AG04450 (cell line): Measurements from ENCODE around the gene TRIM24. TPM values are rescaled to one million over a fixed set of nuclear protein-coding genes. Genes with fewer than 3 reads are reported as not detected.
A peak's percentile ranks its signal among the peaks of the same experiment; 100 is the strongest.

ENCODE experiments used
- CTCF ChIA-PET: fragments of 300-600, 350-600 bp; formaldehyde crosslinking; extraction: SDS; loops from one replicate; lab custom pipeline; 2022; ENCODE audit warnings: antibody characterized with exemption, inconsistent platforms; lab: Charles Lee
- POLR2A ChIA-PET: fragments of 350-600 bp; formaldehyde crosslinking; extraction: SDS; loops from one replicate; lab custom pipeline; 2021; ENCODE audit warnings: antibody characterized with exemption, inconsistent platforms; lab: Yijun Ruan, JAX
- DNase-seq: peaks from one replicate; pipeline ENCODE4 v3.0.0-alpha.2; 2011; ENCODE audit warnings: low read depth, low spot score
- H3K27ac ChIP-seq: one replicate; pipeline ENCODE4 v1.5.1; 2012; ENCODE audit warnings: low read depth, low read length, control low read depth
- H3K27me3 ChIP-seq: one replicate; pipeline ENCODE4 v1.6.0; 2012; ENCODE audit warnings: low read length; ENCODE audit not compliant: control insufficient read depth, insufficient read depth
- H3K4me3 ChIP-seq: 2 replicates; pipeline ENCODE4 v1.5.1; 2011; ENCODE audit warnings: mild to moderate bottlenecking, low read depth, low read length, control low read depth
- H3K9me3 ChIP-seq: 2 replicates; pipeline ENCODE4 v1.5.1; 2012; ENCODE audit warnings: low read length; ENCODE audit not compliant: control insufficient read depth, insufficient read depth
- polyA plus RNA-seq: library from polyadenylated mRNA; depleted of rRNA; stranded (reverse); fragments of >200 nt; gene quantifications from 2 replicates; pipeline ENCODE4 v1.2.3, GENCODE V29; 2011
- TF ChIP-seq, protein P1 (sequence below): IDR thresholded peaks from 2 replicates; pipeline ENCODE4 v1.5.1; 2011; ENCODE audit warnings: low read depth, low read length, control low read depth, inconsistent platforms

TRIM24 gene
- polyA plus RNA-seq, 1 experiment = 9.3 TPM

DNA sequence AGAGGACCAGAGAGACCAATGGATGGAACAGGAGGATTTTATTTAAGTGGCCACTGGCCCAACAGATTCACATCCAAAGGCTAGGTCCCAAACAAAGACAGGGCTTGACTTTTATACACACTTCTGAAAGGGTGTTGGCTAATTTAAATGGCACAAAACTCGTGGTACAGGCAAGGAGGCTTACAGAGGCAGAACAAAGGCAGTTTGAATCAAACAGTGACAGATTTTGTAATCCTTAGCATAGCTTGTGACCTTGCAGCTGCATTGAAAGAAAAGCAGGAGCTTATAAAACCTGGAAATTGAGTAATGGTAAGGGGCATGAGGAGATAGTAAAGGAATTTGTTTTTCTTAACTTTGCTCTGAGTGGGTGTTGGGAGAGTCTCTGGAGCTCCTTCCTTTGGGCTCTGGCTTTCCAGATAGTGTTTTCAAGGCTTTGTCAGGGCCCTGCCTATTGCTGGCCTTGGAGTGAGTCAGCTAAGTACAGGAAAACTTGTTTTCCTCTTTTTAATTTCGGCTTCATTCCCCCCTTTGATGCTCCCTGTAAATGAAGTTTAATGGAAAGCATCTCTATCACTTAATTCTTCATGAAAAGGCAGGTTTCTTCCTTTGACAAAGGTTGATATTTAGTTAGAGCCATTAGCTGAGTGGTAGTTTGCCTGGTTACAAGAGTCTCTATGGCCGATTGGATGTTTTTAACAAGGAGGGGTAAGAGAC, 96.9 kb downstream of the TRIM24 start:
- peaks cover 22% of the 10 kb centered on the region; the same call in 1 of the 2 replicates for H3K9me3 ChIP-seq
- no peaks in the 10 kb centered on the region for H3K27me3 ChIP-seq
- ChIA-PET POLR2A (no interaction called here), CTCF (no interaction called here)
- no peak overlapping the region for H3K4me3 ChIP-seq
- TF ChIP-seq, protein P1, sequence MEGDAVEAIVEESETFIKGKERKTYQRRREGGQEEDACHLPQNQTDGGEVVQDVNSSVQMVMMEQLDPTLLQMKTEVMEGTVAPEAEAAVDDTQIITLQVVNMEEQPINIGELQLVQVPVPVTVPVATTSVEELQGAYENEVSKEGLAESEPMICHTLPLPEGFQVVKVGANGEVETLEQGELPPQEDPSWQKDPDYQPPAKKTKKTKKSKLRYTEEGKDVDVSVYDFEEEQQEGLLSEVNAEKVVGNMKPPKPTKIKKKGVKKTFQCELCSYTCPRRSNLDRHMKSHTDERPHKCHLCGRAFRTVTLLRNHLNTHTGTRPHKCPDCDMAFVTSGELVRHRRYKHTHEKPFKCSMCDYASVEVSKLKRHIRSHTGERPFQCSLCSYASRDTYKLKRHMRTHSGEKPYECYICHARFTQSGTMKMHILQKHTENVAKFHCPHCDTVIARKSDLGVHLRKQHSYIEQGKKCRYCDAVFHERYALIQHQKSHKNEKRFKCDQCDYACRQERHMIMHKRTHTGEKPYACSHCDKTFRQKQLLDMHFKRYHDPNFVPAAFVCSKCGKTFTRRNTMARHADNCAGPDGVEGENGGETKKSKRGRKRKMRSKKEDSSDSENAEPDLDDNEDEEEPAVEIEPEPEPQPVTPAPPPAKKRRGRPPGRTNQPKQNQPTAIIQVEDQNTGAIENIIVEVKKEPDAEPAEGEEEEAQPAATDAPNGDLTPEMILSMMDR = no peak
- no peak for DNase-seq
- H3K27ac ChIP-seq = no peak overlapping the region

DNA sequence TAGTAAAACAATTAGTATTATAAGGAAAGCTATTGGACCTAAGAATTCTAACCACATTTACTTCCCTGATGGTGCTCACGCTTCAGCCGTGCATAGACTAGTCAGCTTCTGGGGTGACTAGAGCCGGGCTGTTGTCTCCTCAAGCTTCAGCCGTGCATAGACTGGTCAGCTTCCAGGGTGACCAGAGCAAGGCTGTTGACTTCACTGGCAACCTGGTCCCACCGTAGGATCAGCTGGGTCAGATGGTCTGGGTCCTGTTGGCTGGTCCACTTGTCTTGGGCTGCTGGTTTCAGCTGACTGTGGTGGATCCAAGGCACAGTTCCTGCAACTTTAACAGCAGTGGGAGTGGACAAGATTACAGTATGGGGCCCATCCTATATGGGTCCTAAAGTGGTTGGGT, 99.4 kb downstream of the TRIM24 start:
- no peak overlapping the region for H3K27ac ChIP-seq
- H3K4me3 ChIP-seq = no peak overlapping the region
- H3K9me3 ChIP-seq = peaks cover 34% of the 10 kb centered on the region
- TF ChIP-seq, protein P1 = no peak
- CTCF ChIA-PET = interaction anchor here (0.6 kb wide), 1 partner anchor 50 kb away, joined by 4 read pairs; no protein-coding TSS in a partner anchor
- no peak for DNase-seq
- POLR2A ChIA-PET = no interaction called here
- H3K27me3 ChIP-seq = no peaks in the 10 kb centered on the region

DNA sequence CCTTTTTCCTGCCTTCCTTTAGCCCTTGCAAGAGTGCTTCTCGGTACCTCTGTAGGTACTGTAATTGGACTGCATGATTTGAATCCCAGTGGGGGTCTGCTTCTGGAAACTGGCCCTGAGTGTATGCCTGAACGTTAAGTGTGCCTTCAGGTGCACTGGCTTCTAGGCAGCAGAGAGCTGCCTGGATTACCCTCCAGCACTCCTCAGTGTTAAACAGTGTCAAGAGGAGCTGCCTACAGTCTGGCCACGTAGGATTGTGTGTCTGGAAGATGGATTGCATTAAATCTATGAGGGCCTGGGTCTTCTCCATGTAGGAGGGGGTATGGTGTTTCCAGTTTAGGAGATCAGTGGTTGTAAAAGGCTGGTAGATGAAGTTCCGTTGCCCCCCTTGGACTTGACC, 103.7 kb downstream of the TRIM24 start:
- no peak overlapping the region for H3K4me3 ChIP-seq
- CTCF ChIA-PET = no interaction called here
- TF ChIP-seq, protein P1 = no peak
- peaks cover 34% of the 10 kb centered on the region for H3K9me3 ChIP-seq
- POLR2A ChIA-PET = no interaction called here
- no peak for DNase-seq
- H3K27ac ChIP-seq = no peak overlapping the region
- H3K27me3 ChIP-seq = no peaks in the 10 kb centered on the region

DNA sequence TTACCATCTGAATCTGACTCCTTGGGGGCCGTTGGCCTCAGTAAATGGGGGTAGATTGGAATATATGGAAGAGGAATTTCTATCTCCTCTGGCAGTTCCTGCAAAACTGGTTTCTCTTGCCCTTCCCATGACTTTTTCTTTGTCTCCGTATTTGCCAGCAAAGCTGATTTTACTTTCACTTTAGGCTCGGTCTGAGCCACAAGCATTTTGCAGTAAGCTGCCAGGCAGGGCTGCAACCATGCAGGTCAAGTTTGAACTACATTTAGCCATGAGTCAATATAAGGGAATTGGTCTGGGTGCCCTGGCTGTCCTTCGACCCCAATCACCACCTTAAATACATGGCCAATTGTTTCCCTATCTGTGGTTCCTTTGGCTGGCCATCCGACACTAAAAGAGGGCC, 104.3 kb downstream of the TRIM24 start:
- POLR2A ChIA-PET = no interaction called here
- DNase-seq = no peak
- Histone ChIP-seq H3K9me3 (peaks cover 33% of the 10 kb centered on the region), H3K27ac (no peak overlapping the region), H3K4me3 (no peak overlapping the region), H3K27me3 (no peaks in the 10 kb centered on the region)
- TF ChIP-seq, protein P1 = no peak
- CTCF ChIA-PET = no interaction called here

DNA sequence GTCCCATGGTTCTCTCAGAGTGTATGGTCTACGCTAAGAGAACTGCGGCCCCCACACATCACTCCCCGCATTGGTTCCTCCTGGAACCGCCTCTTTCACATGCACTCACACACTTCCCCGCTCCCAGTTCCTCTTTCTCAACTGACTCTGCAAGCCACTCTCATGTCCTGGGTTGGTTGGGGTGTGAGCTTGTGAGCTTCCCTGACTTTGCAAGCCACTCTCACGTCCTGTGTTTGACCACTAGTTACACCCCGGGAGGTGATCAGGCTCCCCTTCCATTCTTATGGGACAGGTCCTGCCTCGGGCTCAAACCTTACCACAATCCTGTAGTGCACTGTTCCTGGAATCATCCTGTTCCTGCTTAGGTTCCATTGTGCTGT, 105.0 kb downstream of the TRIM24 start:
- no peak for DNase-seq
- CTCF ChIA-PET = no interaction called here
- TF ChIP-seq, protein P1 = no peak
- peaks cover 31% of the 10 kb centered on the region for H3K9me3 ChIP-seq
- H3K27me3 ChIP-seq = no peaks in the 10 kb centered on the region
- peak overlapping the region; percentile 21 for H3K27ac ChIP-seq
- POLR2A ChIA-PET = no interaction called here
- no peak overlapping the region for H3K4me3 ChIP-seq
